AG08396 (cell line): ENCODE results near the gene MATN1.

Source experiments
- DNase-seq: peaks from one replicate; pipeline ENCODE4 v3.0.0; 2012; ENCODE audit warnings: low spot score, mixed read lengths

The MATN1 gene

DNA sequence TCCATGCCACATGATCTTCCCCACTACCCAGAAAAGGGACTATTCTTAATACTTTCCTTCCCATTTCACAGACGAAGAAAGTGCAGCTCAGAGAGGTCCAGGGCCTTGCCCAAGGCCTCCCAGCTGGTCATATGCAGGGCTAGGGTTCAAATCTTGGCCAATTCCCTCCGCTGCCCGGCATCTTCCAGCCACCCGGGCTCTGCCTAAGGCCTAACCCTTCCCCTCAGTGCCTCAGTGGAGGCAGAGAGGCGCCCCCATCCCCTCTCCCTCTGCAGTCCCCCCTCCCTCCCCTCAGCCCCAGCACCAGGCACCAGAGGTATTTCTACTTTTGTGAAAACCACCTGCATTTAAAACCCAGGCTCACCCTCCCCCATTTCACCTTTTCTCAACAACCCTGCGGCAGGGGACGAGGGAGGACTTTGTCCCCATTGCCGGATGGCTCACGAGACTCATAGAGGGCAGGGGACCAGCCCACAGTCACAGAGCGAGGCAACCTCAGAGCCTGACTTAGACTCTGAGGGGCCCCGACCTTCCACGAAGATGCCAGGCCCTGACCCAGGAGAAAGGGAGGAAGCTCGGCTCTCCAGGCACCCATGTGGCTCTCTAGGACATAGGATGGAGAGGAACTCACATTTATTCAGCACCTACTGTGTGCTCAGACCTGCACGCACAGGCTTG is 21.9 kb upstream of the MATN1 start:
- DNase-seq = no peak

DNA sequence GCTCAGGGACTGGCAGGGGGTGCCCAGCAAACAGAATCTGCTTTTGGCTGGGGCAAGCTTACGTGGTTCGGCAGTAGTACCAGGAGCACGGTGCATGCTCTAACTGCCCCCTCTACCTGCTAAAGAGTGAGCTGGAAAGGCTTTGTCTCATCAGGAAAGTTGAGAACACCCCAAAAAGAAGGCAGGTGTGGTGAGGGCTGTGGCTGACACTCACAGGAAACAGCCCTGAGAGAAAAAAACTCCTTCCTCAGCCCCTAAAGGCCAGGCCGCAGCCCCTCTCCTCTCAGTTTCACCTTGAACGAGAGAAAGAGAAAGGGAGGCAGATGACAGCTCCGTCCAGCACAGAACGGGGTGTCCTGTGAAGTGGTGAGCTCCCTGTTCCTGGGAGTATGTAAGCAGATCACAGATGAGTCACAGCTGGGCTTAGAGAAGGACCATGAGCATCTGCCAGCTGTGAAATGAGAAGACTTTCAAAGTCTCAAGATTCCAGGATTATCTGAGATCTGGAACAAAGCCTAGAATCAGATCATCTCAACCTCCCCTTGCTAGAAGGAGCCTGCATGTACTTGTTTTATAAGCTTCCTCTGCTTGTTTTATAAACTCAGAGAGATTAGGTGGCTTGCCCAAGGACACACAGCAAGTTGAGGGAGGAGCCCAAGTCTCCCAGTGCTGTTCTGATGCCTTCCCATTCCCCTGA is 20.8 kb upstream of the MATN1 start:
- DNase-seq = no peak

DNA sequence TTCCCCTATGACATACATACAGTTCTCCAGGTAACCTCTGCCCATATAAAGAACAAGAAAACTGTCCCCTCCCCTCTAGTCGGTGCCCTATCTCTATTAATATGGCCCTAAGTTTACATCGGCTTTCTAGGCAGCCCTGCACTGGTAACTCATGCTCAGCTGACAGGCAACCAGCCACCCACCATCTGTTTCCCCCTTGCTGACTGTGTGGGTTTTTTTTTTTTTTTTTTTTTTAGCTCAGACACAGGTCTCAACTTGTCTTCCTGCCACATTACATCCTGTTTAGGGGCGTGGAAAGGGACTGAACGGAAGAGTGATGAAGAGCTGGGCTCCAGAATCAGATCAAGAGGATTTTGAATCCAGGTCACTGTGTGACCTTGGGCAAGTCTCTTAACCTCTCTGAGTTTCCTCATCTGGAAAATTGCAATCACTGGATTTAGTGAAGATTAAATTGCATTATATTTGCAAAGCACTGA is 20.2 kb upstream of the MATN1 start:
- DNase-seq = no peak

DNA sequence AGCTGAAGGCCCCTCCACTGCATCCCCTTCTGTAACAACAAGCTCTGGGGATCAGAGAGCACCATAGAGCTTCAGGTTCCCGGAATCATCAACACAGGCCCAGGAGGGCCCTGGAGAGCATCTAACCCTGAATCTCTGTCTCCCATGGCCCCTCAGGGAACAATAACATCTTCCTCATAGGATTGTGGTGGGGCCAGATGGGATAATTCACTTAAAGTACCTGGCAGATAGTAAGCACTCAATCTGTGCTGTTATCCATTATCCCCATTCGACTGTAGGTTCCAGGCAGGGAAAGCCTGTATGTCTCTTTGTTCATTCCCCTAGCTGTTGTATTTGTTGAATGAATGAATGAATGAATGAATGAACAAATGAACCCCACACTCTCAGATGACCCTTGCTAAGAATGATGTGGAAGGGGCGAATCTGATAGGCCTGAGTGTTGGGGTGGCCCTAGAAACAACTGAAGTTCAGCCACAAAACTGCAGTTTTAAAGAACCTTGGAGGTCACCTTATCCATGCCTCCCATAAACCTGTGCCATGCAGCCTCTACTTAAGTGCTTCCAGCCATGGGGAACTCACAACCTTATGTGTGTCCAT is 19.7 kb upstream of the MATN1 start:
- DNase-seq = no peak

DNA sequence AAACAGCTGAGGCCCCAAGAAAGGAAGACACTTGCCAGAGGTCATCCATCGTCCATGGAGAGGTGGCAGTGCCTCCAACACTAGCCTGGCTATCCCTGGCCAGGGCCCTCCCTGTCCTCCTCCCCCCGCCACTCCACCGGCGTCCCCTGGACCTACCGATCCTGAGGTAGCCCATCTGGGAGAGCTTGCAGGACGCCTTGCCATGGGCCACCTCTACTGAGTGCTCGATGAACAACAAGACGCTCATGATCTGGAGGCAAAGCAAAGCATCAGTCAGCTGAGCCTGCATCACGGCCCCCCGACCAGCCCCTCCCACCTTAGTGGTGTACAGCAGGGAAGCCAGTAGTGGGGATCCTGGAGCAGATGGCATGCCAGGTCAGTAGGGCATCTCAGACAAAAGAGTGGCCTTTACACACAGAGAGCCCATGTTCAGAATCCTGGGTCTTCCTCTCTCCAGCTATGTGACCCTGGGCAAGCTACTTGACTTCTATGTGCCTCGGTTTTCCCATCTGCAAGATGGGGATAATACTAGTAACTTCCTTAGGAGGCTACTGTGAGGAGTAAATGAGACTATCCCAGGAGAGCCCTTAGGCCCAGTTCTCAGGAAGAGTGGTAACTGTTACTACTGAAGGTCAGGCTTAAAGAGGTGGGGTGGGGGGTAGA is 19.0 kb upstream of the MATN1 start:
- DNase-seq = no peak

DNA sequence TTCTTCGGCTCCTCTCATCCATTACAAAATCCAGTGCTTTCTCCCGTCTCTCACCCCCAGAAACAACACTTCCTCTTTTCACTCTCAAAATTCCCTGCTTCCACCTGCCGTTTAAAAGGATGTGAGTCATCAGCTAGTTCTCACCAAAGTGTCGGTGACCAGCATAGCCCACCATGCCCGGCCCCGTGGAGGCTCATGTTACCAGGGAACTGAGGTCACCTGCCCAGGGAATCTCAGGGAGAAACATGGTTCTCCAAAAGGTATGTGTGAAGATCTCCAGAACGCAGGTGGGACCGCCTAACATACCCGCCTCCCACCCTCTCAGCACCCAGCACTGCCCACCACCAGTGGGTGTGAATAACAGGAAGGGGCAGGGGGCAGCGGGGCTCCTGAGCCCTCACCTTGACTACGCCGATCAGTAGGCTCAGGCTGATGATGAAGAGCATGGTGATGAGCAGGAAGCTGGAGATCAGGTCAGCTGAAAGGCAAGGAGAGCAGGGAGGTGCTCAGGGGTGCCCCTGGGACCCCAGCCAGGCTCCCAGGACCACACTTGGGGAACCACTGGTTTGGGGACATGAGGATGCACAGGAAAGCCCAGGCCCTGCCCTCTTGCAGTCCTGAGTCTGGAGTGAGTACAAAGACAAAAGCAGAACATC is 18.0 kb upstream of the MATN1 start:
- DNase-seq = no peak

DNA sequence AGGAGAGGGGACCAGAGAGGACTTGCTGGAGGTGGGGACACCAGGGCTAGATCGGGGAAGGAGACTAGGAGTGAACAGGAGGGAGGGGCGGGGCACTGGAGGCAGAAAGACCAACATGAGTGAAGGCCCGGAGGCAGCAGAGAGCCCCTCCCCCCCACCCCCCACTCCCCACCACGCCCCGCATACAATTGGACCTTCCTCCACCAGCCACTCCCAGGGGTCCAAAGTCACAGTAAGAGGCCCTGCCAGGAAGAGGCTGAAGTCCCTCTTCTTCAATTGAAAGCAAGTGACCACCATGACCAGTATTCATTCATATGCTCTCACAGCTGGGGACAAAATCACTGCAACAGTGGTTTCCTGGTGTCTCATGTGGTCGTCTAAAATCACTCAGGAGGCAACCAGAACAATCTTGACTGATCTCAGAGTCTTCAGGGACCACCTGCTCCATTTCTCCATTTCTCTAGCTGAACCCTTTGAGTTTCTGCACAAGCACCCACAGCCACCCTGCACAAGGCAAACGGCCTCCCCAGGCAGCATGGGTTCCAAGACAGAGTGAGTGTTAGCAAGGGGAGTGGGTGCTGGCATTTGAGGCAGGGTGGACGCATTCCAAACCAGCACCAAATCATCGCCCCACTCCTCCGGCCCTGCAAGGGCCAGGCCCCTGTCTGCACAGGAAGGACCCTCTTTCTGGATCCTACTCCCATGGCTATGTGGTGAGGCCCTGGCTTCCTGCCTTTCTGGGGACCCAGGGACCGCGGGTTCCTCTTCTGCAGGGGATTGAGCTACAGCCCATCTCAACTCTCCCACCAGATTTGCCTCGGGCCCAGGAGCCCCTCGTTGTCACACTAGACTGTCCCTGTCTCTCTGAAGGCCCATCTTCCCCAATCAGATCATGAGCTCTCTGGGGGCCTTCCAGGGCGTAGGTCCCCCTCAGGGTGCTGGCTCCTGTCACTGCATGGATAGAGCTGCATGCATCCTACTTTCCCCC is 17.2 kb upstream of the MATN1 start:
- no peak for DNase-seq

DNA sequence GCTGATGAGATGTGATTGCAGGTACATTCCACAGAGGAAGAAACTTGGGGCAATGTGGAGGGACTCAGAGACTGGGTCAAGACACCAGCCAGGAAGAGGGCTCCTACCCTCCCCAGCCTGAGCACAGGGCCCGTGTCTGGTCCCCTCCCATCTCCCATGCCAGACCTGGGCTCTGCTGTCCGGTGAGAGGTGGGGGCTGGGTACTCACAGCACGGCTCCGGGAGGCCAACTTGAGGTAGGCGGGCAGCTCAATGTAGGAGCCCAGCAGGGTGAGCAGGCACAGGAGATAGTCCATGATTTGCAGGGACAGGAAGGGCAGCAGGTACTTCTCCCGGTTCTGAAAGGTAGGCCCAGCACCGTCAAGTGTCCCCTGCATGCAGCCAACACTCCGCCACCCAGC is 16.2 kb upstream of the MATN1 start:
- no peak for DNase-seq

DNA sequence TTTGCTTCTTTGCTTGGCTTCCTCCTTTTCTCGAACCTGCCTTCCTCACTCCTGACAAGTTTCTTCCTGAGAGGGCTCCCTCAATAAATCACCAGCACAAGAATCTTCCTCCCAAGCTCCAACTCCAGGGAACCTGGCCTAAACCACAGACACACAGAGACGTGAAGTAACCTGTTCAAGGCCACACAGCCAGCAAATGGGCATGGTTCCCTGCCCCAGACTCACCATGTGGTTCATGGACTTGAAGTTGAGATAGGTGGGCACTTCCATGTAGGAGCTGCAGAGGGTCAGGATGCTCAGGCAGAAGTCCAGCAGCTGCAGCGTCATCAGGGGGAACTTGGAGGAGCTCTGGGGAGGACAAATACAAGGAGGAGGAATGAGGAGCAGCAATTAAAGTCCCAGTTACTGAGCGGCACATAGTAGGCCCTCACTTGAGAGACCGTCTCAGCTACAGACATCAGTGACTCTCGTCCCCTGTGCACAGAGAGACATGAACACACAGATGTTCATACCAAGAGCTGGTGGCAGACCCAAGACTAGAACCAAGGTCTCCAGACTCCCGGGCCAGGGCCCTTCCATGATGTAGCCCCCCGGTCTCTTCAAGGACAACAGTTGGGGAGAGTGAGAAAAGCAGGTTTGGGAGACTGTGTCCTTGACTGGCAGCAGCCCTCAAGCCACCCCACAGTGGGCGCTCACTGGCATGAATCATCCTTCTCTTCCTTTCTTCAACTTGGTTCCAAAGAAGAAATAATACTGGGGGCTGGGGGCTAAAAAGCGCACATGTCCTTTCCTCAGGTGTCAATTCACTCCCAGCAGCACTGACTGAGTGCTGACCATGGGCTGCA is 15.6 kb upstream of the MATN1 start:
- no peak for DNase-seq

DNA sequence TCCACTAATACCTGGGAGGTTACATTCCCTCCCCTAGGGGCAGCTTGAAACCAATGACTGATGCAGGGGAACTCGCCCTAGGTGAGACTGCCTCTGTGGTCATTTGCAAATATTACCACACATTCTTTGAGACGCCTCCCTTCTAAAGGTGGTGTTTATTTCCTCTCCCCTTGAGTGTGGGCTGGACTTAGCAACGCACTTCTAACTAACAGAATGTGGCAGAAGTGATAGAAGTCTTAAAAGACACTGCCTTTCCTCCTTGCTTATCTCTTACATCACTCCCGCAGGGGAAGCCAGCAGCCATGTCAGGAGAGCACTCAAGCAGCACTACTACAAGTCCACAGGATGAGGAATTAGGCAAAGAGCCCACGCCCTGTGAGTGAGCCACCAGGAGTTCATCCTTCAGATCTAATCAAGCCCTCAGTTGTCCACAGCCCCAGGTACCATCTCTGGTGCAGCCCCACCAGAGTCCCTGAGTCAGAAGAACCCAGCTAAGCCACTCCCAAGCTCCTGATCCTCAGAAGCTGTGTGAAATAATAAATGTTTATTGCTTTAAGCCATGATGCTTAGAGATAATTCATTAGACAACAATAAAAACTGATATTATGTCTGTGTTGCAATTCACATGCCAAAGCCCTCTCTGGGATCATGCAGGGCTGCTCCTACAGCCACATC is 14.8 kb upstream of the MATN1 start:
- DNase-seq = no peak

DNA sequence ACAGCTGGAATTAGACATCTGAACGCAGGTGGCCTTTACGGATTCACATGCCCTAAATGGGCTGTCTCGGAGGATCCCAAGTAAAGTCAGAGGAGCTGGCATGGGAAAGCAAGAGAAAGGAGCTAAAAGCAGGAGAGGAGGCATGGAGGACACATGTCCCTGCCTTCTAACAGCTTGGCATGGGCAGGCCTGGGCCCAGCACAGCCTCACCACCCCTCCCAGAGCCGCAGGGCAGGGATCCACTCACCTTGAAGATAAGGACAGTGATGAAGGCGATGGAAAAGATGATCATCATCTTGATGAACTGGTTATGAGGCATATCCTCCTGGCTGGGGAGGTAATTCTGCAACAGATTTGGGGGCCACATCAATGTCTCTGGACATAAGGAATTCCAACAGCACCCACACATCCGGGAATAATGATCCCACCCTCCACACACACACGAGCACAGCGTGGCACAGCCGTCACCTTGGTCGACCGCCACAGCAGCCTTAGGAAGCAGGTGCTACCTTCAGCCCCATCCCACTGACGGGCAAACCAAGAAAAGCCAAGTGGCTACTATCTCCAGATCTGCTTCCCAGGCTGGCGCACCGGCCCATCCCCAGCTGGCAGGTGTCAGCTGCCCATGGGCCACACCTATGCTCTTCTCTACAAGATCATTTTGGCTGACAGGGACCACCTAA is 14.1 kb upstream of the MATN1 start:
- no peak for DNase-seq

DNA sequence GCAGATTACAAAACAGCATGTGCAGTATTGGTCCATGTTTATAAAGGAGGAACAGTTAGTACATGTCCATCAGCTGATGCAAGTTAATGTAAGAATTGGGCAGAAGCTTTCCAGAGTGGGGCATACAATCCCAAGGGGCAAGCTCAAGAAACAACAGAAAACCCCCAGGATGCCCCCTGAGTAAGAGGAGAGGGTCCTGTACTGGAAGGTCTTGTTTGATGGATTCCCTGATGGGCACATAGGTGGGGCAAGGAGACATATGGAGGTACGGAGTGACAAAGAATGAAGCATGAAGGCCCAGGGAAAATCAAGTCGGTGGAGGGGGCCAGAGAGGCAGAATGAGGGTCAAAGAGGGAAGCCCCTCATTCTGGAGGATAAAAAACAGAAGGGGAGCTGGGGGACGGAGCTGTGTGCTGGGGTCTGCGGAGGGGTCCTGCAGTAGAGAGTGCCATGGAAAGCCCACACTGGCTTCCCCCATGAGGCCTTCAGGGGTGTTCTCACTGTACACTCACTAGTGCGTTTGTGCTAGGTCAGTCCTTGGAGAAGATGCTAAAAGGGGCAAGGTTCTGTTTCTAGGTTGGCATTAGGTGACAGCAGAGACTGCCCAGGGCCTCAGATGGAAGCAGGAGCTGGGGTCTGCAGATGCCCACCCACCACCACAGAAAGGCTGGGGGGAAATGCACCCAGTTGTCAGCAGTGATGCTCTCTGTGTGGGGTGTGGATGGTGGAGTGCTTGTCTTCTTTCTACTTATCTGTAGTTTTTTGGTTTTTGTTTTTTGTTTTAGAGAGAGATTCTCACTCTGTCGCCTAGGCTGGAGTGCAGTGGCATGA is 12.5 kb upstream of the MATN1 start:
- DNase-seq = no peak

DNA sequence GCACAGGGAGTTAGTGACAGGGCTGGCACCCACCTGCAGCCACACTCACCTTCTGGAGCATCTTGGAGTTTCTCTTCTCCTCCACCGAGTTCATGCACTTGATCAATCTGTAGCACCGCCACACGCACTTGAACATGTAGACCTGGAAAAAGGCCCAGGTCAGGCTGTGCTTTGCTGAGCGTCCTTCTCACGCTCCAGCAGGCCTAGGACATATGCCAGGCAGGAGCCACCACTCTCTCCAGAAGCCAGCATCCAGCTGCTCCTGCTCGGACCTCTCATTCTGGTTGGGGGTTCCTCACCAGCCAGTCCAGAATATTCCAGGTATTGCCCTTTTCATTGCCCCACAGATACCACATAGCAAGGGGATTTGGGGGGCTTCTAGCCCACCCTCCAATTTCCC is 11.7 kb upstream of the MATN1 start:
- no peak for DNase-seq

DNA sequence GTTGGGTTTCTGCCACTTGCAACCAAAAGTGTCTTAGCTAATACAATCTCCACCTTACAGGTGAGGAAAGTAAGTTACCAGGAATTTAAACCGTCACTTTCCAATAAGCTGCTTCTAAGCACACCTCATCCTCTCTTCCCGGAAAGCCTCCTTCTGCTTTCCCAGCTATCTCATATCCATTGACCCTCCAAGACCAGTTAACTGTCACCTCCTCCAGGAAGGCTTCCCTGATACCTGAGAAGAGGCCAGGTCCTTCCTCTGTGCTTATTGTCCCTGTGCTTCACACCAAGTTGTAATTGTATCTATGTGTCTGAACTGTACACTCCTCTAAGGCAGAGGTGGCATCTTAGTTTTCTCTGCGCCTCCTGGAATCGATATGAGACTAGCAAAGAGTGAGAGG is 11.2 kb upstream of the MATN1 start:
- DNase-seq = no peak

DNA sequence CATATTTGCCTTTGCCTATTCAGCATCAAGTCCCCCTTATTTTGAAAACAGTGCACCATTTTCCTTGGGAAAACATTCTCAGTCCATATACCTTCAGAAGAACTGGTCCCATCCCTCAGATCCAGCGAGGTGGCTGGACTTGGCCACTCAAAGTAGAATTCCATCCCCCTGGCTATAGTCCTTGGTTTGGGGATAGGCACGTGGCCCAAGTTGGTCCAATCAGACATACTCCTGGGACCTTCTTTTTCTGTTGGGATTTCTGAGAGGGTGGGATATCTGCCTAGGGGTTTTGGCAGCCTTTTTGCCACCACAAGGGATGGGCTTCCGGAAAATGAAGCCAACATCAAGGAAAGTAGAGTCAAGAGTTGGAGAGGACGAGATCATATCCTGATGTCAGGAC is 10.7 kb upstream of the MATN1 start:
- no peak for DNase-seq

DNA sequence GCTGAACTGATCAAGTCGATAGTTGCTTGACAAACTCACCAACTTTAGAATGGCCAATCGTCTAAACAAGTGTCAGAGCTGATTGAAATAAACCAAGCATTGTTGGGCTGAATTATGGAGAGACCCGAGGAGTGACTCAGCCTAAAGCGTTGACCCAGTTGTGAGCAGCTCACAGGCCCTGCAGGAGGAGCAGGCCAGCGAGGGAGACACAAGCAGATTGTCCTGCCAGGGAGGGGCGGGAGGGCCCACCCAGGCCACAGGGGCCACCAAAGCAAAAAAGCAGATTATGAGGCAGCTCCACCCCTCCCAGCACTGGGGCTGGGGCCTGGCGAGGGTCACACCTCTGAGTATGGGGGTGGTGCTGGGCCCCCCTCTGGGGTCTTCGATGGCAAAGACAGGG is 10.1 kb upstream of the MATN1 start:
- no peak for DNase-seq

DNA sequence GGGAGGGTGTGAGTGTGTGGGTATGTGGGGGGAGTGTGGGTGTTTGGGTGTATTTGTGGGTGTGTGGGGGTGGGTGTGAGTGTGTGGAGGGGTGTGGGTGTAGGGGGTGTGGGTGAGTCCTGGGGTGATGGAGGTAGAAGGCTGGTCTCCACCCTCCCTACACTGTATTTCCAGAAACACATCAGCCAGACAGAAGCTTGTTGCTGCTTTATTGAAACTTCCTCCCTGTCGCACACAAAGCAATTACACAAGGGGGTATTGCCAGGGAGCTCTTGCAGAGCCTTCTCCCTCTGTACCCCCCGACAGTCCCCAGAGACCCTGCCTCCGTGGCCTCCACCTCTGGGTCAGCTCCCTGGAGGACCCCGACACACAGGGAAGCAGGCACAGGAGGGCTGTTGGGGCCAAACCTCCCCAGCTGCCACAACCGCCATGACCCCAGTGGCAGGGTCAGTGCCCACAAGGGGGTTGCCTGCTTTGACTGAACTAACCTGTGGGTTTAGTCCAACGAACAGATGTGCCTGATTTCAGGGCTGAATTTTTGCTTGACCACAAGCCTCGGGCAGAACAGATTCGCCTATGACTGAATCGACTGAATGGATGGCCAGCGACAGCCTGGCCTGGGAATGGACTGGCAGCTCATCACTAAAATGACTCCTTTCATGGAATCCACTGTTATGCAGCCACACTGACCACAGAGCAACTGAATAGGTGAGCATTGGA is 9.1 kb upstream of the MATN1 start:
- no peak for DNase-seq
